Measurements from ENCODE around the gene SELPLG.

SELPLG gene

GRCh38 chr12:108586306-108586705 is 47.4 kb downstream of the SELPLG start:
- TF ChIP-seq CTCF (IDR thresholded peaks at IDR 0.05; ENCODE audit: low read depth, low read length), result no peak
- H3K4me3 ChIP-seq (ENCODE audit: low read depth, low read length), result no peak overlapping the region

GRCh38 chr12:108585864-108586263 is 47.8 kb downstream of the SELPLG start:
- no peak overlapping the region for H3K4me3 ChIP-seq (ENCODE audit: low read depth, low read length)
- TF ChIP-seq CTCF (IDR thresholded peaks at IDR 0.05; ENCODE audit: low read depth, low read length), result no peak

DNA sequence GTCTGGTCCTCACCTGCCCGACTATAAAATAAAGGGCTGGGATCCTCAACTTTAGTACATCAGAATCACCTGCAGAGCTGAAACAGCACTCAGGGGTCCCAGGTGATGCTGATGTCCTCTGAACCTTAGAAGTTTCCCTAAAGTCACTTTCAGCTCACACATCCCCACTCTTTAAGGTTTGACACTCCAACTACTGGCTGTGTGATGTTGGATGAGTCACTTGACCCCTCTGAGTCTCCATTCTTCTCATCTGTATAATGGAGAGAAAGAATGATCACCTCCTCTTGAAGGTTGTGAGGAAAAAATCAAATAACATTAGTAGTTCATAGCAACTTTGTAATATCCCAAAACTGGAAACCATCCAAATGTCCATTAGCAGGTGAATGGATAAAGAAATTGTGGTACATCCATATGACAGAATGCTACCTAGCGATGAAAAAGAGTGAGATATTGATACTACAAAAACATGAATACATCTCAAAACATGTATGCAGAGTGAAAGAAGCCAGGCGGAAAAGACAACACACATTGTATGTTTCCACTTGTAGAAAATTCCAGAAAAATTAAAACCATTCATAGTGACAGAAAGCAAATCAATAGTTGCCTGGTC is 49.1 kb downstream of the SELPLG start:
- no peak for TF ChIP-seq CTCF (IDR thresholded peaks at IDR 0.05; ENCODE audit: low read depth, low read length)
- H3K4me3 ChIP-seq (ENCODE audit: low read depth, low read length), result no peak overlapping the region

GRCh38 chr12:108583991-108584390 is 49.7 kb downstream of the SELPLG start:
- no peak overlapping the region for H3K4me3 ChIP-seq (ENCODE audit: low read depth, low read length)
- TF ChIP-seq CTCF (IDR thresholded peaks at IDR 0.05; ENCODE audit: low read depth, low read length), result no peak

DNA sequence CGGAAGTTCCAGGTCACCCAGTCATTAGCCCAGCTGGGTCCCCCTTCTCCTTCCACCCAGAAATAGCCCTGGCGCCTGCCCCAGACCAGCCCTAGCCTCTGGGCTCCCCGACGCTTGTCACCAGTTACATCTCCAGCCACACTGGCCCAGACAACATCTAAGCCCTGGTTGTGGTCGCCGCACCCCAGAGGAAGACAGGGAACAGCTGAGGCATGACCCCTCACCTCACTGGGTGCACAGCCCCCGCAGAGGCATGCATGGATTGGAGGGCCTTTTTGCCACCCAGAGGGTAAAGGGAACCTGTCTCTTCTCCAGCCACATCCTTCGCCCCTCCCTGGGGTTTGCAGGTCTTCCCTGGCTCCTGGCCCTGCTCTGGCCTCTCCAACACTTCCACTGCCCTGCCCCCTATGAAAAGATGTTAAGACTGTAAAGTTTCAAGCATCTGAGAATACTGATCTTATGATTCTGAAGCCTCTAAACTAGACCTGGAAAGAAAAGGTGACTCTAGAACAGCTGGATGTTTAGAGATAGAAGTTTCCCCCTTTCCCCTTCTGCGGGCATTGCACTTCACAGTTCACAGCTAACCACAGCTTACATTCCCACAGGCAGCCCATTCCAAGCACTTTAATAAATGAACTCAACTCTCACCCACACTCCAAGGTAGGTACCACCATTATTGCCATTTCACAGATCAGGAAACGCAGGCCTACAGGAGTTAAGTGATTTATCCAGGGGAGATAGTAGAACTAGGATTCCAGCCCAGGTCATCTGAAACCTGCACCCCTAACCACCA is 50.5 kb downstream of the SELPLG start:
- H3K4me3 ChIP-seq (ENCODE audit: low read depth, low read length), result no peak overlapping the region
- no peak for TF ChIP-seq CTCF (IDR thresholded peaks at IDR 0.05; ENCODE audit: low read depth, low read length)

DNA sequence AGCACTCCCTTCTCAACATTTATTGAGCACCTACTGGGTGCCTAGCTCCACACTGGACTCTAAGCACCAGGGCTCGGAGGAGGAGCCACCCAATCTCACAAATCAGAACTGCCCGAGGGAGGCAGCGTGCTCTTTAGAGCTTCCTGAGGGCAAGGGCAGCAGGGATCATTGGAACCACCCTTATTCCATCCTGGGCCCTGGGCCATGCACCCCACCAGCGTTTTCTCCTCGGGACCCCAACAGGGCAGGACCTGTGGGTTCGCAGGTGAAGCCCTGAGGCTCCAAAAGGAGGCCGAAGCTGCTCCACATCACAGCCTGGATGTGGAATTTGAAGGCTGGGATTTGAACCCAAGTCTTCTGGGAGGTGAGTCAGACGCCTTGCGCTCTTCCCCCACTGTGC is 51.2 kb downstream of the SELPLG start:
- no peak for TF ChIP-seq CTCF (IDR thresholded peaks at IDR 0.05; ENCODE audit: low read depth, low read length)
- H3K4me3 ChIP-seq (ENCODE audit: low read depth, low read length), result no peak overlapping the region

All from WI38 (cell line).